HCT116 (cell line): ENCODE data around the gene RANBP17. TPM values are rescaled to one million over a fixed set of nuclear protein-coding genes. Genes with fewer than 3 reads are reported as not detected.
"Not testable (repeated sequence)": the region's sequence is repeated elsewhere in the genome, so short reads cannot be mapped to it uniquely, and the experiment has no call there.

Source experiments
- ATAC-seq: fragments of 200-7000 bp; cut with Tn5 transposase; 2 replicates; pipeline ENCODE4 v1.9.1; 2020; ENCODE audit warnings: mild to moderate bottlenecking, moderate library complexity
- BruUV-seq: library from RNA; stranded (reverse); fragments of 400-500 nt; replicated peaks from 2 replicates; lab custom pipeline; 2021; lab: Mats Ljungman, UMichigan
- CTCF ChIA-PET: fragments of 300-600 bp; sonication (Branson Sonifier 250); formaldehyde crosslinking; loops from one replicate; lab custom pipeline; 2021; ENCODE audit warnings: antibody characterized with exemption; lab: Charles Lee
- POLR2A ChIA-PET: fragments of 300-600, 350-600 bp; sonication (Branson Sonifier 250); formaldehyde crosslinking; loops from one replicate; lab custom pipeline; 2021; ENCODE audit warnings: antibody characterized with exemption; lab: Charles Lee
- RAD21 ChIA-PET, 2 experiments: fragments of 300-600 bp; sonication (Branson Sonifier 250); formaldehyde crosslinking; loops; one replicate each; lab custom pipeline; 2023; ENCODE audit warnings: low total read pairs in 2 of 2; ENCODE audit not compliant: uncharacterized antibody in 2 of 2, unreplicated experiment in 2 of 2, low non-redundant PET in 1 of 2; lab: Charles Lee
- DNase-seq: peaks from one replicate; pipeline ENCODE4 v3.0.0-alpha.2; 2010; ENCODE audit warnings: low read depth, low spot score
- H2AFZ ChIP-seq: fragments of 200-600 bp; shearing (Covaris generic), sonication (generic); 2 replicates; pipeline ENCODE4 v1.6.1; 2017; ENCODE audit warnings: low read depth, mixed run types, mixed read lengths, antibody characterized with exemption, low read length; ENCODE audit not compliant: poor library complexity, severe bottlenecking
- H3K27ac ChIP-seq: 2 replicates; pipeline ENCODE4 v1.5.1; 2012; ENCODE audit warnings: low read depth, low read length
- H3K27me3 ChIP-seq: fragments of 200-600 bp; sonication (generic); 2 replicates; pipeline ENCODE4 v1.6.1; 2016; ENCODE audit warnings: mixed run types, low read length, mixed read lengths; ENCODE audit not compliant: insufficient read depth
- H3K36me3 ChIP-seq, 2 experiments: fragments of 200-500 bp in 1 of 2; fragments of 200-600 bp in 1 of 2; sonication (Bioruptor generic) in 1 of 2; sonication (generic) in 1 of 2; 2 replicates each; pipeline versions ENCODE4 v1.5.1 to v1.6.1; 2014 to 2016; ENCODE audit warnings: low read length in 2 of 2, inconsistent platforms in 1 of 2, mixed read lengths in 1 of 2, mixed run types in 1 of 2; ENCODE audit not compliant: insufficient read depth in 2 of 2, control insufficient read depth in 1 of 2
- H3K4me1 ChIP-seq, 2 experiments: fragments of 200-600 bp in 1 of 2; sonication (generic) in 1 of 2; 2 replicates each; pipeline versions ENCODE4 v1.5.1 to v1.6.1; 2012 to 2017; ENCODE audit warnings: low read length in 2 of 2, inconsistent platforms in 1 of 2, mild to moderate bottlenecking in 1 of 2, mixed read lengths in 1 of 2, mixed run types in 1 of 2, moderate library complexity in 1 of 2; ENCODE audit not compliant: insufficient read depth in 2 of 2, control insufficient read depth in 1 of 2
- H3K4me2 ChIP-seq: fragments of 200-600 bp; sonication (generic); 2 replicates; pipeline ENCODE4 v1.6.1; 2017; ENCODE audit warnings: mixed run types, low read length, mixed read lengths
- H3K4me3 ChIP-seq, 2 experiments: fragments of 200-600 bp in 1 of 2; sonication (generic) in 1 of 2; replicated peaks in 1 of 2; 2 replicates each; pipeline ENCODE4 v1.5.1; 2011 to 2016; ENCODE audit warnings: low read length in 2 of 2, control low read depth in 1 of 2, low read depth in 1 of 2, mild to moderate bottlenecking in 1 of 2, mixed read lengths in 1 of 2, mixed run types in 1 of 2
- H3K79me2 ChIP-seq: fragments of 200-600 bp; sonication (generic); 2 replicates; pipeline ENCODE4 v1.6.1; 2017; ENCODE audit warnings: mild to moderate bottlenecking, mixed run types, low read length, moderate library complexity, mixed read lengths; ENCODE audit not compliant: insufficient read depth
- H3K9ac ChIP-seq: fragments of 200-600 bp; sonication (generic); 2 replicates; pipeline ENCODE4 v1.6.1; 2016; ENCODE audit warnings: low read length, mixed read lengths
- H3K9me2 ChIP-seq: fragments of 200-600 bp; sonication (generic), shearing (Covaris generic); 2 replicates; pipeline ENCODE4 v1.6.1; 2017; ENCODE audit warnings: mixed run types, mild to moderate bottlenecking, moderate library complexity; ENCODE audit not compliant: insufficient read depth
- H3K9me3 ChIP-seq, 2 experiments: fragments of 200-500 bp in 1 of 2; fragments of 200-600 bp in 1 of 2; sonication (Bioruptor generic) in 1 of 2; sonication (generic) in 1 of 2; 2 replicates each; pipeline ENCODE4 v1.6.1; 2014 to 2017; ENCODE audit warnings: low read length in 2 of 2, mixed read lengths in 2 of 2, inconsistent platforms in 1 of 2, low read depth in 1 of 2, mild to moderate bottlenecking in 1 of 2, mixed run types in 1 of 2, moderate library complexity in 1 of 2; ENCODE audit not compliant: control insufficient read depth in 1 of 2, insufficient read depth in 1 of 2
- H4K20me1 ChIP-seq: fragments of 200-600 bp; sonication (generic), shearing (Covaris generic); 2 replicates; pipeline ENCODE4 v1.6.1; 2017; ENCODE audit warnings: mixed run types, mild to moderate bottlenecking, moderate library complexity; ENCODE audit not compliant: insufficient read depth
- CBX3 ChIP-seq: IDR thresholded peaks from 2 replicates; pipeline ENCODE4 v1.6.1; 2012; ENCODE audit warnings: low read depth
- EZH2 ChIP-seq: fragments of 200-600 bp; sonication (generic); IDR thresholded peaks from 2 replicates; pipeline ENCODE4 v1.6.1; 2017; ENCODE audit warnings: antibody characterized with exemption, mixed run types
- EZH2phosphoT487 ChIP-seq: fragments of 200-600 bp; IDR thresholded peaks from 2 replicates; pipeline ENCODE4 v1.6.1; 2018; ENCODE audit warnings: antibody characterized with exemption, borderline replicate concordance
- JUND ChIP-seq: IDR thresholded peaks from 2 replicates; pipeline ENCODE4 v1.6.1; 2012
- MAX ChIP-seq: IDR thresholded peaks from 2 replicates; pipeline ENCODE4 v1.6.1; 2012
- RAD21 ChIP-seq: IDR thresholded peaks from 2 replicates; pipeline ENCODE4 v1.6.1; 2012; ENCODE audit warnings: low read depth, mild to moderate bottlenecking
- SP1 ChIP-seq: IDR thresholded peaks from 2 replicates; pipeline ENCODE4 v1.6.1; 2012; ENCODE audit warnings: low read depth
- TCF7L2 ChIP-seq: IDR thresholded peaks from 2 replicates; pipeline ENCODE4 v1.7.0; 2011; ENCODE audit warnings: borderline replicate concordance, inconsistent platforms; ENCODE audit not compliant: insufficient read depth, insufficient read length; ENCODE audit errors: extremely low read depth
- ZFX ChIP-seq: fragments of 450-650 bp; IDR thresholded peaks from 2 replicates; pipeline ENCODE4 v1.6.1; 2017
- ZNF274 ChIP-seq: fragments of 200-500 bp; sonication (Bioruptor generic); IDR thresholded peaks from 2 replicates; pipeline ENCODE4 v1.6.1; 2014; ENCODE audit warnings: mild to moderate bottlenecking, low read depth, low read length, inconsistent platforms
- intact Hi-C: fragments of 100-400 bp; cut with micrococcal nuclease; formaldehyde crosslinking; loops from 2 replicates; pipeline ENCODE4 v1.10.0; 2022
- total RNA-seq: library from RNA; stranded (reverse); gene quantifications from one replicate; pipeline ENCODE4 v1.2.1, GENCODE V29; 2021; ENCODE audit not compliant: unreplicated experiment
- TF ChIP-seq, protein P1 (sequence below): IDR thresholded peaks from 2 replicates; pipeline ENCODE4 v1.6.1; 2011; ENCODE audit warnings: mild to moderate bottlenecking, low read length, moderate library complexity; ENCODE audit not compliant: insufficient replicate concordance; ENCODE audit errors: extremely low read depth

Gene RANBP17
- total RNA-seq, 1 experiment from 2014 or later, result 18.2 TPM

DNA sequence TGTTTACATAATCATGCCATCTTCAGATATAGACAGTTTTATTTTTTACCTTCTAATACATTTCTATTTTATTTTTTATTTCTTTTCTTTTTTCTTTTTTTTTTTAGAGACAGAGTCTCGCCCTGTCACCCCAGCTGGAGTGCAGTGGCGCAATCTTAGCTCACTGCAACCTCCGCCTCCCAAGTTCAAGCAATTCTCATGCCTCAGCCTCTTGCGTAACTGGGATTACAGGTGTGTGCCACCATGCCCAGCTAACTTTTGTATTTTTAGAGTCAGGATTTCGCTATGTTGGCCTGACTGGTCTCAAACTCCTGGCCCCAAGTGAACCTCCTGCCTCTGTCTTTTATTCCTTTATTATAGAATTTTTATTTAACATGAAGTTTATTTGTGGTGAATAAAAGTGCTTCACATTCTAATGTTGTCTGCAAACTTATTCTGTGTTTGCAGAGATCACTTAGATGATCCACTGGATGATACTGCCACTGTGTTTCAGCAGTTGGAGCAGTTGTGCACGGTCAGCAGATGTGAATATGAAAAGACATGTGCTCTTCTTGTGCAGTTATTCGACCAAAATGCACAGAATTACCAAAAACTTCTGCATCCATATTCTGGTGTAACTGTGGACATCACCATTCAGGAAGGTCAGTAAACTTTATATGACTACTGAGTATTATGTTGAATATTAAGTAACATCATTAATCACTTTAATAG, 62.2 kb downstream of the RANBP17 start:
- intact Hi-C loops, result no loop called here
- Histone ChIP-seq H2AFZ (no peak overlapping the region), H3K9me3 (no peaks in the 10 kb centered on the region)
- no TSS peak for BruUV-seq
- no peak for DNase-seq
- TF ChIP-seq ZFX, result no peak
- TF ChIP-seq EZH2, result no peak
- TF ChIP-seq, protein P1, sequence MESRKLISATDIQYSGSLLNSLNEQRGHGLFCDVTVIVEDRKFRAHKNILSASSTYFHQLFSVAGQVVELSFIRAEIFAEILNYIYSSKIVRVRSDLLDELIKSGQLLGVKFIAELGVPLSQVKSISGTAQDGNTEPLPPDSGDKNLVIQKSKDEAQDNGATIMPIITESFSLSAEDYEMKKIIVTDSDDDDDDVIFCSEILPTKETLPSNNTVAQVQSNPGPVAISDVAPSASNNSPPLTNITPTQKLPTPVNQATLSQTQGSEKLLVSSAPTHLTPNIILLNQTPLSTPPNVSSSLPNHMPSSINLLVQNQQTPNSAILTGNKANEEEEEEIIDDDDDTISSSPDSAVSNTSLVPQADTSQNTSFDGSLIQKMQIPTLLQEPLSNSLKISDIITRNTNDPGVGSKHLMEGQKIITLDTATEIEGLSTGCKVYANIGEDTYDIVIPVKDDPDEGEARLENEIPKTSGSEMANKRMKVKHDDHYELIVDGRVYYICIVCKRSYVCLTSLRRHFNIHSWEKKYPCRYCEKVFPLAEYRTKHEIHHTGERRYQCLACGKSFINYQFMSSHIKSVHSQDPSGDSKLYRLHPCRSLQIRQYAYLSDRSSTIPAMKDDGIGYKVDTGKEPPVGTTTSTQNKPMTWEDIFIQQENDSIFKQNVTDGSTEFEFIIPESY, result no peak
- no peak for TF ChIP-seq SP1
- TF ChIP-seq TCF7L2, result no peak
- no peak for TF ChIP-seq MAX
- no peak for TF ChIP-seq JUND
- TF ChIP-seq CBX3, result no peak
- TF ChIP-seq ZNF274, result no peak
- TF ChIP-seq EZH2phosphoT487, result no peak
- no peak for TF ChIP-seq RAD21
- TF ChIP-seq, all 23 proteins: peak for 0
- H3K9ac ChIP-seq, result no peak overlapping the region
- RAD21 ChIA-PET, result no interaction called here
- CTCF ChIA-PET, result no interaction called here
- ATAC-seq, result no peak
- H3K27me3 ChIP-seq, result no peaks in the 10 kb centered on the region
- H3K4me2 ChIP-seq, result no peak overlapping the region
- H4K20me1 ChIP-seq, result no peaks in the 10 kb centered on the region
- no peak overlapping the region for H3K27ac ChIP-seq
- POLR2A ChIA-PET, result no interaction called here
- no peaks in the 10 kb centered on the region for H3K4me1 ChIP-seq
- no peaks in the 10 kb centered on the region for H3K9me2 ChIP-seq
- no peaks in the 10 kb centered on the region for H3K79me2 ChIP-seq
- H3K36me3 ChIP-seq, result no peaks in the 10 kb centered on the region
- no peak overlapping the region for H3K4me3 ChIP-seq

DNA sequence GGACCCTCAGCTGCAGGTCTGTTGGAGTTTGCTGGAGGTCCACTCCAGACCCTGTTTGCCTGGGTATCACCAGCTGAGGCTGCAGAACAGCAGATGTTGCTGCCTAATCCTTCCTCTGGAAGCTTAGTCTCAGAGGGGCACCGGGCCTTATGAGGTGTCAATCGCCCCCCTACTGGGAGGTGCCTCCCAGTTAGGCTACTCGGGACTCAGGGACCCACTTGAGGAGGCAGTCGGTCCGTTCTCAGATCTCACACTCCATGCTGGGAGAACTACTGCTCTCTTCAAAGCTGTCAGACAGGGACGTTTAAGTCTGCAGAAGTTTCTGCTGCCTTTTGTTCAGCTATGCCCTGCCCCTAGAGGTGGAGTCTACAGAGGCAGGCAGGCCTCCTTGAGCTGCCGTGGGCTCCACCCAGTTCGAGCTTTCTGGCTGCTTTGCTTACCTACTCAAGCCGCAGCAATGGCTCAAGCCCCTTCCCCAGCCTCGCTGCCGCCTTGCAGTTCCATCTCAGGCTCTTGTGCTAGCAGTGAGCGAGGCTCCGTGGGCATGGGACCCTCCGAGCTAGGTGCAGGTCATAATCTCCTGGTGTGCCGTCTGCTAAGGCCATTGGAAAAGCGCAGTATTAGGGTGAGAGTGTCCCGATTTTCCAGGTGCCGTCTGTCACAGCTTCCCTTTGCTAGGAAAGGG, 73.9 kb downstream of the RANBP17 start:
- H3K9me2 ChIP-seq, H3K27me3 ChIP-seq, H2AFZ ChIP-seq, H3K36me3 ChIP-seq, H3K4me1 ChIP-seq, BruUV-seq, RAD21 ChIA-PET, H3K4me2 ChIP-seq, H3K9me3 ChIP-seq, H4K20me1 ChIP-seq, H3K79me2 ChIP-seq, DNase-seq, ATAC-seq, H3K27ac ChIP-seq, CTCF ChIA-PET, POLR2A ChIA-PET, H3K4me3 ChIP-seq, intact Hi-C loops, H3K9ac ChIP-seq: not testable (repeated sequence)
